HG02943 (cell line): ENCODE measurements around the gene PLA2G4C.

ENCODE experiments used
- ATAC-seq: cut with Tn5 transposase; IDR thresholded peaks from one replicate; pipeline ENCODE4 v1.9.1; 2021; ENCODE audit warnings: mild to moderate bottlenecking, low read depth, moderate library complexity; ENCODE audit not compliant: unreplicated experiment

PLA2G4C gene

GRCh38 chr19:48000846-48001245 lies 109.8 kb downstream of the PLA2G4C start:
- no peak for ATAC-seq

DNA sequence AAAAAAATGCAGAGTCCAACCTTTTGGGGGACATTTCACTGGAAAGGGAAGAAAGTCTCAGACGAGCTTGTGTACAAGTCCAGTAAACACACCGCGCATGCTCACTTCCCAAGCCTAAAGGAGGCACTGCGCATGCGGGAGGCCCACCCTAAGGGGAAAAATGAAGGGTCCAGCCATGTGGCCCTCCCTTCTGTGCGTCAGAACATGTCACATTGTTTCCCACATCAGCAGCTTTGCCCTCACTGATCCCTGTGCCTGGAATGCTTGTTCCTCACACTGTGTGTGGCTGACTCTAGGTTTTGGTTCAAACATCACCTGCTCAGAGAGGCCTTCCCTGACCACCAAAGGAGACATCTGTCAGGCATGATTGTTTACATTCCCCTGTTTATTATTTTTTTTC lies 111.8 kb downstream of the PLA2G4C start:
- ATAC-seq: no peak
